ENCODE results near the gene QRFP. TPM values are rescaled to one million over a fixed set of nuclear protein-coding genes. Genes with fewer than 3 reads are reported as not detected.

QRFP gene
- polyA plus RNA-seq, 1 of the 3 experiments (the other 2 are of a cell fraction), result not detected

GRCh38 chr9:130894546-130894945 is 2.1 kb downstream of the QRFP start:
- ChIA-PET CTCF (interaction anchor here (1.0 to 4.1 kb wide), 6 partner anchors 25 to 193 kb away, joined by 3 to 19 read pairs (median 8); no protein-coding TSS in a partner anchor), POLR2A (no interaction called here)
- TF ChIP-seq ELF1 (IDR thresholded peaks at IDR 0.05) (no peak), IRF3 (IDR thresholded peaks at IDR 0.05; ENCODE audit: low read depth, low read length) (no peak), EZH2phosphoT487 (IDR thresholded peaks at IDR 0.05; ENCODE audit: borderline replicate concordance, low read depth) (no peak), MEF2A (IDR thresholded peaks at IDR 0.05; ENCODE audit: borderline replicate concordance, low read depth) (no peak), YY1 (IDR thresholded peaks at IDR 0.05; ENCODE audit: low read depth) (no peak), RXRA (IDR thresholded peaks at IDR 0.05; ENCODE audit: borderline replicate concordance, low read depth) (no peak), FOXJ3 (CRISPR knock-in tag; IDR thresholded peaks at IDR 0.05) (no peak), RCOR1 (IDR thresholded peaks at IDR 0.05; ENCODE audit: low read length) (no peak), TCF12 (IDR thresholded peaks at IDR 0.05) (no peak), TAF1 (IDR thresholded peaks at IDR 0.05; ENCODE audit: borderline replicate concordance, low read depth, low read length) (no peak), MXI1 (IDR thresholded peaks at IDR 0.05; ENCODE audit: low read depth, low read length) (no peak), NFIC (IDR thresholded peaks at IDR 0.05; ENCODE audit: borderline replicate concordance) (no peak)
- Histone ChIP-seq H3K4me1 (ENCODE audit: control insufficient read depth in 1 of 2, insufficient read depth in 2 of 2, low read depth in 1 of 2, low read length in 1 of 2) (peaks cover 0 to 3% of the 10 kb centered on the region in 2 experiments; a peak in 1 of 4 replicates), H3K36me3 (replicated peaks in 1 of 2; ENCODE audit: control insufficient read depth in 1 of 2, insufficient read depth in 2 of 2, low read length in 1 of 2) (peaks cover 18 to 43% of the 10 kb centered on the region in 2 experiments), H3K9me3 (no peaks in the 10 kb centered on the region), H4K20me1 (ENCODE audit: insufficient read depth) (peaks cover 30% of the 10 kb centered on the region; the same call in 1 of the 2 replicates), H3K4me2 (no peak overlapping the region), H3K27ac (ENCODE audit: low read depth in 2 of 2, low read length in 1 of 2) (no peak overlapping the region; a peak in 1 of 4 replicates), H3K9ac (no peak overlapping the region), H3K79me2 (ENCODE audit: insufficient read depth) (no peaks in the 10 kb centered on the region), H3K9me2 (no peaks in the 10 kb centered on the region), H3K4me3 (ENCODE audit: low read depth in 2 of 2, low read length in 1 of 2) (no peak overlapping the region), H3K27me3 (ENCODE audit: insufficient read depth) (no peaks in the 10 kb centered on the region), H3F3A (replicated peaks; ENCODE audit: insufficient read depth) (peaks cover 9% of the 10 kb centered on the region), H2AFZ (ENCODE audit: low read depth) (no peak overlapping the region)
- WGBS (ENCODE audit: low lambda C conversion rate), result 98% methylated on average over 7 of the region's 7 CpGs
- DNase-seq, result peak; percentile 28

- ChIA-PET POLR2A (no interaction called here), CTCF (interaction anchor here (0.8 to 4.1 kb wide), 5 partner anchors 24 to 192 kb away, joined by 3 to 19 read pairs (median 11); no protein-coding TSS in a partner anchor)
- H3K9ac ChIP-seq, result no peak overlapping the region
- 90% methylated on average over 12 of the region's 34 CpGs for WGBS (ENCODE audit: low lambda C conversion rate)
- H3K9me2 ChIP-seq, result no peaks in the 10 kb centered on the region
- H3K4me3 ChIP-seq (ENCODE audit: low read depth in 2 of 2, low read length in 1 of 2), result no peak overlapping the region
- no peak for TF ChIP-seq RCOR1 (IDR thresholded peaks at IDR 0.05; ENCODE audit: low read length)
- TF ChIP-seq GABPA (IDR thresholded peaks at IDR 0.05; ENCODE audit: low read depth), result no peak
- TF ChIP-seq CTCF (IDR thresholded peaks at IDR 0.05), result 0 out of 2 replicates have a peak, but pooled peaks have one; percentile 10
- no peak for TF ChIP-seq USF2 (IDR thresholded peaks at IDR 0.05; ENCODE audit: borderline replicate concordance, low read depth, low read length)
- H3F3A ChIP-seq (replicated peaks; ENCODE audit: insufficient read depth), result peaks cover 9% of the 10 kb centered on the region
- H4K20me1 ChIP-seq (ENCODE audit: insufficient read depth), result peaks cover 35% of the 10 kb centered on the region; the same call in 1 of the 2 replicates
- H3K36me3 ChIP-seq (replicated peaks in 1 of 2; ENCODE audit: control insufficient read depth in 1 of 2, insufficient read depth in 2 of 2, low read length in 1 of 2), result peaks cover 23 to 46% of the 10 kb centered on the region in 2 experiments
- no peak overlapping the region for H3K4me2 ChIP-seq
- no peaks in the 10 kb centered on the region for H3K79me2 ChIP-seq (ENCODE audit: insufficient read depth)
- peak; percentile 41 for DNase-seq
- no peak overlapping the region for H3K27ac ChIP-seq (ENCODE audit: low read depth in 2 of 2, low read length in 1 of 2)
- H2AFZ ChIP-seq (ENCODE audit: low read depth), result no peak overlapping the region
- peaks cover 0 to 3% of the 10 kb centered on the region in 2 experiments; a peak in 1 of 4 replicates for H3K4me1 ChIP-seq (ENCODE audit: control insufficient read depth in 1 of 2, insufficient read depth in 2 of 2, low read depth in 1 of 2, low read length in 1 of 2)
- H3K27me3 ChIP-seq (ENCODE audit: insufficient read depth), result no peaks in the 10 kb centered on the region
- H3K9me3 ChIP-seq, result no peaks in the 10 kb centered on the region
Measured at GRCh38 chr9:130893341-130894101, 3.1 kb downstream of the QRFP start.

Measured in SK-N-SH (cell line).